Large intestine (tissue), 3 donors: ENCODE data around the gene AAR2. TPM values are rescaled to one million over a fixed set of nuclear protein-coding genes. Genes with fewer than 3 reads are reported as not detected.

ENCODE experiments used
- DNase-seq, 2 donors: peaks; one replicate each; pipeline versions ENCODE4 v3.0.0 to v3.0.0-alpha.2; 2013
- H3K27ac ChIP-seq: one replicate; pipeline ENCODE4 v1.5.1; 2013; ENCODE audit warnings: low read length
- H3K27me3 ChIP-seq: 2 replicates; pipeline ENCODE4 v1.6.1; 2013; ENCODE audit warnings: low read length; ENCODE audit not compliant: control insufficient read depth, insufficient read depth
- H3K36me3 ChIP-seq: 2 replicates; pipeline ENCODE4 v1.6.1; 2013; ENCODE audit warnings: low read length; ENCODE audit not compliant: control insufficient read depth, insufficient read depth
- H3K4me1 ChIP-seq: one replicate; pipeline ENCODE4 v1.6.1; 2013; ENCODE audit warnings: low read length; ENCODE audit not compliant: control insufficient read depth, insufficient read depth
- H3K4me3 ChIP-seq: one replicate; pipeline ENCODE4 v1.5.1; 2013; ENCODE audit warnings: low read length
- H3K9me3 ChIP-seq: one replicate; pipeline ENCODE4 v1.6.1; 2013; ENCODE audit warnings: mild to moderate bottlenecking, low read depth, low read length, moderate library complexity; ENCODE audit not compliant: control insufficient read depth
- WGBS: methylation state at CpG from one replicate; pipeline ENCODE4 v1.1.5; 2013; ENCODE audit warnings: low lambda C conversion rate; ENCODE audit not compliant: insufficient coverage; 5-methylcytosine and 5-hydroxymethylcytosine counted together
- polyA plus RNA-seq: library from polyadenylated mRNA; unstranded; fragments of 120-200 nt; gene quantifications from one replicate; pipeline ENCODE4 v1.2.1, GENCODE V29; 2013

AAR2 gene
- polyA plus RNA-seq, 1 donor: 29.1 TPM

- peak overlapping the region; percentile 65 for H3K4me3 ChIP-seq
- no peak overlapping the region for H3K27ac ChIP-seq
- DNase-seq: no peak
- no CpG with 5 or more reads among the region's 5 CpGs for WGBS
- no peaks in the 10 kb centered on the region for H3K9me3 ChIP-seq
- peaks cover 17% of the 10 kb centered on the region for H3K36me3 ChIP-seq
- no peaks in the 10 kb centered on the region for H3K27me3 ChIP-seq
- peaks cover 10% of the 10 kb centered on the region for H3K4me1 ChIP-seq
These were observed 1.2 kb downstream of the AAR2 start for GRCh38 chr20:36237477-36237876.

- Histone ChIP-seq H3K27me3 (no peaks in the 10 kb centered on the region), H3K4me3 (no peak overlapping the region), H3K4me1 (peaks cover 10% of the 10 kb centered on the region), H3K9me3 (no peaks in the 10 kb centered on the region), H3K27ac (no peak overlapping the region), H3K36me3 (peaks cover 20% of the 10 kb centered on the region)
- DNase-seq: no peak
- 100% methylated on average over 1 of the region's 3 CpGs for WGBS
These were observed 1.9 kb downstream of the AAR2 start for GRCh38 chr20:36238153-36238552.

GRCh38 chr20:36238760-36239159 lies 2.5 kb downstream of the AAR2 start:
- H3K27me3 ChIP-seq: no peaks in the 10 kb centered on the region
- peaks cover 25% of the 10 kb centered on the region for H3K36me3 ChIP-seq
- no peak overlapping the region for H3K4me3 ChIP-seq
- no peaks in the 10 kb centered on the region for H3K9me3 ChIP-seq
- DNase-seq: no peak
- H3K27ac ChIP-seq: no peak overlapping the region
- WGBS: no CpG with 5 or more reads among the region's 3 CpGs
- peaks cover 10% of the 10 kb centered on the region for H3K4me1 ChIP-seq

DNA sequence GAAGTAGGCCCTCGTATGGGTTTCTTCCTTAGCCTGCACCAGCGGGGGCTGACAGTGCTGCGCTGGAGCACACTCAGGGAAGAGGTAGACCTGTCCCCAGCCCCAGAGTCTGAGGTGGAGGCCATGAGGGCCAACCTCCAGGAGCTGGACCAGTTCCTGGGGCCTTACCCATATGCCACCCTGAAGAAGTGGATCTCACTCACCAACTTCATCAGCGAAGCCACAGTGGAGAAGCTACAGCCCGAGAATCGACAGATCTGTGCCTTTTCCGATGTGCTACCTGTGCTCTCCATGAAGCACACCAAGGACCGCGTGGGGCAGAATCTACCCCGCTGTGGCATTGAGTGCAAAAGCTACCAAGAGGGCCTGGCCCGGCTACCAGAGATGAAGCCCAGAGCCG lies 3.8 kb downstream of the AAR2 start:
- Histone ChIP-seq H3K27ac (no peak overlapping the region), H3K27me3 (no peaks in the 10 kb centered on the region), H3K36me3 (peaks cover 39% of the 10 kb centered on the region), H3K4me1 (peaks cover 10% of the 10 kb centered on the region), H3K9me3 (no peaks in the 10 kb centered on the region), H3K4me3 (no peak overlapping the region)
- no CpG with 5 or more reads among the region's 12 CpGs for WGBS
- no peak for DNase-seq

DNA sequence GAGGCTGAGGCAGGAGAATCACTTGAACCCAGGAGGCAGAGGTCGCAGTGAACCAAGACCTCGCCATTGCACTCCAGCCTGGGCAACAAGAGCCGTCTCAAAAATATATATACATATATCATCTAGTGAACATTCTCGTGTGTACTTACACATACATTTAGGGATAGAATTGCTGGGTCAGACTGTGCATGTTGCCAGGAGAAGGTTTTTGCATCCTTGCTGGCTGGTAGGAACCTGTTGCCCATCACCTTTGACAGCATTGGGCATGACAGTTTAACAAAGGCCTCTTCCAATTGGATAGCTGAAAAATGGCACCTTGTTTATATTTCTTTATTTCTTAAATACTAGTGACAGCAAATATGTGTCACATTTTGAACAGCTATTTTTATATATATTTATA lies 5.4 kb downstream of the AAR2 start:
- peaks cover 5% of the 10 kb centered on the region for H3K4me1 ChIP-seq
- H3K9me3 ChIP-seq: no peaks in the 10 kb centered on the region
- H3K27me3 ChIP-seq: no peaks in the 10 kb centered on the region
- no CpG with 5 or more reads among the region's 4 CpGs for WGBS
- H3K36me3 ChIP-seq: peaks cover 55% of the 10 kb centered on the region
- DNase-seq: no peak
- no peak overlapping the region for H3K27ac ChIP-seq
- no peak overlapping the region for H3K4me3 ChIP-seq

GRCh38 chr20:36243726-36244125 lies 7.4 kb downstream of the AAR2 start:
- Histone ChIP-seq H3K36me3 (peaks cover 69% of the 10 kb centered on the region), H3K9me3 (no peaks in the 10 kb centered on the region), H3K4me3 (no peak overlapping the region), H3K27ac (no peak overlapping the region), H3K4me1 (no peaks in the 10 kb centered on the region), H3K27me3 (no peaks in the 10 kb centered on the region)
- no CpG with 5 or more reads among the region's 1 CpG for WGBS
- DNase-seq: no peak

DNA sequence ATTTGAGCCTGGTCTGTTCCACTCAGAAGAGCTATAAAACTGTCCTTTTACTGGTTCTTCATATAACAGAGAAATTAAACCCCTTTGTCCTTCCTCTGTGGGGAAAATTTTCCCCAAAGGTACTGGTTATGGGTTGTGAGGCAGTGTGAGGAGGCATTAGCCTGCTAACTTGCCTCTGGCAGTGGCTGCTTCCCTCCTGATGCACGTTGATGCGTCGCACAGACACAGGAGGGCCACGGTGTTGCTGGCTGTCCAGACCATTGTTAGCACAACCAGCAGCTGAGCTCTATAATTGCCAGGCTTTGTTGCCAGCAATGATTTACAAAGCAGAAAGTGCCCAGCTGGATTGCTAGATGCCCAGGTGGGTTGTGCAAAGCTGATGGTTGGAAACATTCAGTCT lies 10.1 kb downstream of the AAR2 start:
- H3K27ac ChIP-seq: no peak overlapping the region
- H3K4me3 ChIP-seq: no peak overlapping the region
- H3K27me3 ChIP-seq: no peaks in the 10 kb centered on the region
- H3K4me1 ChIP-seq: no peaks in the 10 kb centered on the region
- DNase-seq: no peak
- H3K9me3 ChIP-seq: no peaks in the 10 kb centered on the region
- peaks cover 66% of the 10 kb centered on the region for H3K36me3 ChIP-seq
- no CpG with 5 or more reads among the region's 4 CpGs for WGBS

- Histone ChIP-seq H3K27me3 (no peaks in the 10 kb centered on the region), H3K27ac (no peak overlapping the region), H3K4me3 (no peak overlapping the region), H3K9me3 (no peaks in the 10 kb centered on the region), H3K4me1 (no peaks in the 10 kb centered on the region), H3K36me3 (peaks cover 74% of the 10 kb centered on the region)
- DNase-seq: no peak
- WGBS: no CpG with 5 or more reads among the region's 4 CpGs
These were observed 12.6 kb downstream of the AAR2 start for GRCh38 chr20:36248836-36249235.

- WGBS: no CpG with 5 or more reads among the region's 3 CpGs
These were observed 13.2 kb downstream of the AAR2 start for GRCh38 chr20:36249450-36249849.

DNA sequence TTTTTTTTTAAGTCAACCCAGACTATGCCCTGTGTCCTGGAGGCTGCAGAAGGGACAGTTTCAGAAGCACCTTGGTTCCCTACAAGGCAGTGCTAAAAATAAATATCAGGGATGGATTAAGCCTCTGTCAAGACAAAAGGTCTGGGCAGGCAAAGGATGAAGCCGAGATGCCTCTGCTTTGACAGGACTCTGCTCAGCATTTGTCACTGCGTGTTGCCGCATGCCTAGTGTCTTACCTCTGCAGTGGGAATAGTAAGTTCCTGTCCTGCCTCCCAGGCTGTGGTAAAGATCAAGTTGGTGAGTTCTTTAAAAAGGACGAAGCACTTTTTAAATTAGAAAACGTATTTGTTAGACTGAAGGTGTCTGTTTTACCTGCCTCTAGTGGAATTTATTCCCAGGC lies 15.1 kb downstream of the AAR2 start:
- Histone ChIP-seq H3K4me1 (no peaks in the 10 kb centered on the region), H3K9me3 (no peaks in the 10 kb centered on the region), H3K27ac (no peak overlapping the region), H3K27me3 (no peaks in the 10 kb centered on the region), H3K36me3 (peaks cover 62% of the 10 kb centered on the region), H3K4me3 (no peak overlapping the region)
- DNase-seq: no peak
- WGBS: 100% methylated on average over 2 of the region's 5 CpGs

More at GRCh38 chr20:36249450-36249849, 13.2 kb downstream of the AAR2 start:
- H3K4me1 ChIP-seq: no peaks in the 10 kb centered on the region
- H3K27ac ChIP-seq: no peak overlapping the region
- no peaks in the 10 kb centered on the region for H3K9me3 ChIP-seq
- peaks cover 68% of the 10 kb centered on the region for H3K36me3 ChIP-seq
- no peaks in the 10 kb centered on the region for H3K27me3 ChIP-seq
- H3K4me3 ChIP-seq: no peak overlapping the region
- no peak for DNase-seq

DNA sequence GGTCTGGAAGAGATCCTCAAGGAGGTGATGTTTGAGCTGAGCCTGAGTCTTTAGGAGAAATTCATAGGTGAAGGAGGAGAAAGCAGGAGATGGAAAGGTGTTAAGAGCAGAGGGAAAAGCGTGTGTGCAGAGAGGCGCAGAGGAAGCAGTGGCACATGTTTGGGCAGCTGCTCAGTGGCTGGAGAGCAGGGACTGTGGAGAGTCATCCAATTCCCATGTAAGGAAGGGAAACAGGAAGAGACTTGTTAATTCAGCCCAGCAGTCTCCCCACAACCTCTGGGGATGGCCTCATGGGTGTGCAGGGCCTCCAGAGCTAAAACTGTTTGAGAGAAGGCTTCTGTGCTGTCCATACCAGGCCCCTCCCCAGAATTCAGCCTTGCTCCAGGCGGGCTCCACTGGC lies 16.2 kb downstream of the AAR2 start:
- no peaks in the 10 kb centered on the region for H3K9me3 ChIP-seq
- no peaks in the 10 kb centered on the region for H3K4me1 ChIP-seq
- H3K36me3 ChIP-seq: peaks cover 61% of the 10 kb centered on the region
- DNase-seq: no peak
- H3K27ac ChIP-seq: no peak overlapping the region
- no peak overlapping the region for H3K4me3 ChIP-seq
- no peaks in the 10 kb centered on the region for H3K27me3 ChIP-seq
- no CpG with 5 or more reads among the region's 3 CpGs for WGBS
